ENCODE results near the gene RHPN2.
"Not testable (repeated sequence)": the region's sequence is repeated elsewhere in the genome, so short reads cannot be mapped to it uniquely, and the experiment has no call there.

DNA sequence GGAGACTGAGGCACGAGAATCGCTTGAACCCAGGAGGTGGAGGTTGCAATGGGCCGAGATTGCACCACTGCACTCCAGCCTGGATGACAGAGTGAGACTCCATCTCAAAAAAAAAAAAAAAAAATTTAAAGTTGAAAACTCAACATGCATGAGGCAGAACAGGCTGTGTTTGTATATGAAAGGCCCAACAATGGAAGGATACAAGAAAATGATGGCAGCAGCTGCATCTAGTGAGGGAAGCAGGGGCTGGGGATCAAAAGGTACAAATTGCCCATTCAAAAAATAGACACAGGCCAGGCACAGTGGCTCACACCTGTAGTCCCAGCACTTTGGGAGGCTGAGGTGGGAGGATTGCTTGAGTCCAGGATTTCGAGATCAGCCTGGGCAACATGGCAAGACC is 86.9 kb downstream of the RHPN2 start:
- not testable (repeated sequence) for TF ChIP-seq CTCF (conservative IDR thresholded peaks at IDR 0.05; ENCODE audit: low read length); EZH2phosphoT487 (IDR thresholded peaks at IDR 0.05; ENCODE audit: borderline replicate concordance)

All from Loucy (cell line).